NB4 (cell line): ENCODE data around the gene MGRN1.

ENCODE experiments used
- CTCF ChIP-seq: IDR thresholded peaks from one replicate; pipeline ENCODE4 v1.5.1; 2012; ENCODE audit warnings: low read depth, low read length
- MAX ChIP-seq: IDR thresholded peaks from 2 replicates; pipeline ENCODE4 v1.6.1; 2011; ENCODE audit warnings: low read depth, low read length
- MYC ChIP-seq: IDR thresholded peaks from 2 replicates; pipeline ENCODE4 v1.6.1; 2011; ENCODE audit warnings: low read depth, low read length
- POLR2A ChIP-seq: IDR thresholded peaks from 2 replicates; pipeline ENCODE4 v1.6.1; 2011; ENCODE audit warnings: mild to moderate bottlenecking; ENCODE audit not compliant: insufficient read length; ENCODE audit errors: extremely low read depth

GRCh38 chr16:4679156-4679849 is 54.7 kb downstream of the MGRN1 start:
- TF ChIP-seq POLR2A: no peak
- TF ChIP-seq CTCF: no peak
- TF ChIP-seq MYC: no peak
- no peak for TF ChIP-seq MAX
